GM12873 (cell line): ENCODE measurements around the gene NAPA.

Experiments
- TF ChIP-seq, protein P1 (sequence below): IDR thresholded peaks from 2 replicates; pipeline ENCODE4 v1.5.1; 2012; ENCODE audit warnings: low read depth, mild to moderate bottlenecking, moderate library complexity, low read length, control low read depth; ENCODE audit not compliant: insufficient read depth; ENCODE audit errors: missing control alignments

NAPA gene

DNA sequence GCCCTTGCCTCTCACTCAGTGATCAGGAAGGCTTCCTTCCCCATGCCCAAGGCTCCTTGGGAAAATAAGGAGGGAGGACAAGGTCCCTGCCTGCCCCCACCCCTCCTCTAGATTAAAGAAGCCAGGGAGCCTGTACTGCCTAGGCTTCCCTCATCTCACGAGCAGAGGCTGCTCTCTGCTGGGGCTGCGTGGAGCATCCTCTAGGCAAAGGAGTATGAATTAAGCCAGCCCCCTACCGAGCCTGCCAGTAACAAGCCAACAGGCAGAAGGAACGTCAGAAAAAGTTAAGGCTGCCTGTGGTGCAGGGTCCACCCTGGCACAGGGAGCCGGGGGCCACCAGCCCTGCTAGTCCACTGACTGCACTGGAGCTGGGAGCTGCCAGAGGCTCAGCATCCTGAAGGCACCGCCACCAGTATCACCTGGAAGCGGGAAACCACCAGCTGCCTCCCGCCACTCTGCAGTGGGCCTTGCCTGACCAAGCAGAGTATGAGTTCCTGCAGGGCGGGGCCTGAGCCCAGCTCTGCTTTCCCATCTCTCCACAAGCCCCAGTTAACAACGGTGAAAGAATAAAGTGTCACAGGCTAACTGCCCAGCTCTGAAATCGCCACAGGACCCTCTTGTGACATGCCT lies 6.8 kb downstream of the NAPA start:
- TF ChIP-seq, protein P1, sequence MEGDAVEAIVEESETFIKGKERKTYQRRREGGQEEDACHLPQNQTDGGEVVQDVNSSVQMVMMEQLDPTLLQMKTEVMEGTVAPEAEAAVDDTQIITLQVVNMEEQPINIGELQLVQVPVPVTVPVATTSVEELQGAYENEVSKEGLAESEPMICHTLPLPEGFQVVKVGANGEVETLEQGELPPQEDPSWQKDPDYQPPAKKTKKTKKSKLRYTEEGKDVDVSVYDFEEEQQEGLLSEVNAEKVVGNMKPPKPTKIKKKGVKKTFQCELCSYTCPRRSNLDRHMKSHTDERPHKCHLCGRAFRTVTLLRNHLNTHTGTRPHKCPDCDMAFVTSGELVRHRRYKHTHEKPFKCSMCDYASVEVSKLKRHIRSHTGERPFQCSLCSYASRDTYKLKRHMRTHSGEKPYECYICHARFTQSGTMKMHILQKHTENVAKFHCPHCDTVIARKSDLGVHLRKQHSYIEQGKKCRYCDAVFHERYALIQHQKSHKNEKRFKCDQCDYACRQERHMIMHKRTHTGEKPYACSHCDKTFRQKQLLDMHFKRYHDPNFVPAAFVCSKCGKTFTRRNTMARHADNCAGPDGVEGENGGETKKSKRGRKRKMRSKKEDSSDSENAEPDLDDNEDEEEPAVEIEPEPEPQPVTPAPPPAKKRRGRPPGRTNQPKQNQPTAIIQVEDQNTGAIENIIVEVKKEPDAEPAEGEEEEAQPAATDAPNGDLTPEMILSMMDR = no peak

DNA sequence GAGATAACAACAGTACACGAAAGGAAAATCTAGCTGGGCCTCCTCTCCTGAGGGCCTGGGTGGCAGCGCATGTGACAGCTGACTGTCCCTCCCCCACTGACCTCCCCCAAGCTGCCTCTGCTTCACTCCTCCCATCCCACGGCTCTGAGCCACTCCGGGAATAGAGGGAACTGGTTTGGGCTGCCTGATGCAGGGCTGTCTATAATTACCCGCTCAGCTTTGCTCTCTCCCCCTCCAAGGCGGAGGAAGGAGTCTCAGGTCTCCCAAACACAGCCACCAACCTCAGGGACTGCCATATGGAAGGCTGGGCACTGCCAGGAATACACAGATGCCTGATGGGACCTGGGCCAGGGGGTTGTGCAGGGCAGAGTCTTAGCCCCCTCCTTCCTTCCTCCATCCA lies 7.9 kb downstream of the NAPA start:
- TF ChIP-seq, protein P1 = no peak

DNA sequence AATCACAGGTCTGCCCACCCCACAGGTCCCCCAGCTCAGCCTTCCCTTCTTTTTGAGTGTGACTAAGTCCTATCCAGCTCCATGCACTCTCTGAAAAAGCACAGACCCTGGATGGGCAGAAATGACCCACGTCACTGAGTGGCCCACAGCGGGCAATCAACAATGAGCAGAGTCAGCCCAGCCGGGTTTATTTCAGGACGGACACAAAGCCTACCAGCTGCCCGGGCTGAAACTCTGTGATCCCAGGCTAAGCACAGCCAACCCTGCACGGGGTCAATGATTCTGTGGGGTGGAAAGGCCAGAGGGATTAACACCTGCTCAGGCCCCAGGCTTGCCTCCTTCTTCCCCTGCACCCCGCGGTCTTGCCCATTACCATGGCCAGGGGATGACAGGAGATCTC lies 8.4 kb downstream of the NAPA start:
- TF ChIP-seq, protein P1 = no peak

DNA sequence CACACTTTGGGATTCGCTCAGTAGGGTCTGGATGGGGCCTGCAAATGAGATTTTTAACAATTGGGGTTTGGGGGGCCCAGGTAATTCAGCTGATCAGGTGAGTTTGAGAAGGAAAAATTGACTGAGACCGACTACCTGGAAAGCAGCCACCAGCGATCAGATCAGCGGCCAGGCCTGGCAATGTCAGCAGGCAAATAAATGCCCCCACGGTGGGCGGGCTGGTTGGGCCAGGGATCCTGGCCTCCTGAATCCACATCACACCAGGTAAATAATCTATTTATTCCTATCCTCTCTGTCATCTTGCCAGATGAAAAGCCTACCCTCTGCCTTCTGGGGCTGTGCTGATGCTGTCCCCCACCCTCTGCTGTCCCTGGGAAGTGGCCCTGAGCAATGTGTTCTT lies 9.4 kb downstream of the NAPA start:
- TF ChIP-seq, protein P1 = no peak

DNA sequence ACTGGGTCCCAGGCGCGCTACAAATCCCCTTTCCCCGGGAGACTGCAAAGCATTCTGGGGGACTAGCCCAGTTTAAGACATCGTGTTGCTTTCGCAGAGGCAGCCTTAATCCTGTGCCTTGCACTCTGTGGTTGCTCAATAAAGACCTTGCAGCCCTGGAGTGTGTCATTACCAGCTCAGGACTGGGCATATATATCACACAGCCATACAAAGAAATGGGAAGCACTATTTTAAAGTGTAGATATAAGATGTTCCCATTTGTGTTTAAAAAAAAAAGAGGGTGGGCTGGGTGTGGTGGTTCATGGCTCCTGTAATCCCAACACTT lies 11.1 kb downstream of the NAPA start:
- TF ChIP-seq, protein P1 = no peak

DNA sequence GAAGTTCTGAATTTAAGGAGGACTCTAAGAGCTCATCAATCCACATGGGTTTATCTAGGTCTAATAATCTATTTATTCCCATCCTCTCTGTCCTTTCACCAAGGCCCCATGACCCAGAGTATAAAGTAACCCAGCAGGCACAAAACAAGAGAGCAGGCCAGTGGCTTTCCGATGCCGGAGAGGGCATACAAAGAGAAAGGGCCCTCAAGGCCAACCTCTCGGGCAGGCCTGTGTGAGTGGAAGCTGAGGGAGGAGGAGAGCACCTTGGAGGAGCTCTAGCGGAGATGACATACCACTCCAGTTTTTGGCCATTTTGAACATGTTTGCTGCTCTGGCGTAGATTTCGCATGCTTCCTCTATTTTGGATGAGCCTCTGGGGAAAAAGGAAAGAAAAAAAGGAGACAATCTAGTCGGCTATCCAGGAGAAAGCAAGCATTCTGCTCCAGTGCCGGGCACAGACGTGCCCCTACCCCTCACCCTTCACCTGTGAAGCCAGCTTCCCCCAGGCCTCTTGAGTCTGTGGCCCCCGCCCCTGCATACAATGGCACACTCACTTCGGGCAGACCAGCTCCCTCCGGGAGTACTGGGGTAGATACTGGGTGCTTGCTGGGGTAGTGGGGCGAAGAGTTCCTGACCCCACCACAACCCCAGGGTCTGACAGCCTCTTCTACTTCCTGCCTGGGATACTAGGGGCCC lies 11.6 kb downstream of the NAPA start:
- TF ChIP-seq, protein P1 = no peak

DNA sequence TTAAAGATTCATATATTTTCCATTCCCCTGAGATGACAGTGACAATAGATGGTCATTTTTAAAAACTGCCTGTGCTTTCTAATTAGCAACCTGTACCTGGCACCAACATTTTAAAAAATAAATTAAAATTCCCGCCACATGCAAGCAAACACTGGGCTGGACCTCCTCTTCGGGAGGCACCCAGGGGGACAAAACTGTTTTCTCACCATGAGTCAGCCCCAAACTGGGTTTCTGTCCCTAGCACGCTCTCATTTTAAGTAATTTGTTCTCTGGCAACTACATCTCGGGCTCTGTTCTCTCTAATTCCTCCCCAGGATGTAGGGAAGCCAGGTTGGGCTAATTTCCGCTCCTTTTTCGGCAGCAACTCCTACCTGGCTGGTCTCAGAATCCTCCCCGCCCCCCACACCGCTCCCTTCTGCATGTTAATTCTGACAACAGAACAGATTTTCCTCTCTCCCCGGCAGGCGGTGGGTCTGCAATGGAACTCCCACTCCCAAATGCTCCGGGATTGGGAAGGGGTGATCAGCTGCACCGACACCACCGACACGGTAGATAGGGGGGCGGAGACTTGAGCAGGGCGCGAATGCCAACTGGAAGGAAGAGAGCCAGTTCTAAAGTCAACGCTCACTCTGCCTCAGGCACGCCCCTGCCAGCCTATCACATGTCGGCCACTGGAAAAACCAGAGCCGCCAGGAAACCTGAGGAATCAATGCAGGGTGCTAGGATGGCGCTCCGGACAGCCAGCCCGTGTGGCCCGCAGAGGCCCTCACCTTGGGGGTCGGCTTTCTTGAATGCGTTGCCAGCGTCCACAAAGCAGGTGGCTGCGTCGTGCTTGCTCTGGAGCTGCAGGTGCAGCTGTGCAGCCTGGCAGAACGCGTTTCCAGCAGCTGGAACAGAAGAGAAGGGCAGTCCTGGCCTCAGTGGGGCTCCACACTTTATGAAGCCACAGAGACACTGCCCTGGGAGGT lies 14.7 kb downstream of the NAPA start:
- TF ChIP-seq, protein P1 = no peak
